HG02610 (cell line): ENCODE data around the gene DMAP1.

Source experiments
- ATAC-seq: cut with Tn5 transposase; IDR thresholded peaks from one replicate; pipeline ENCODE4 v1.9.1; 2021; ENCODE audit warnings: mild to moderate bottlenecking, moderate library complexity; ENCODE audit not compliant: unreplicated experiment

DMAP1 gene

GRCh38 chr1:44251989-44252671, 38.9 kb downstream of the DMAP1 start:
- ATAC-seq: no peak

GRCh38 chr1:44254392-44254910, 41.2 kb downstream of the DMAP1 start:
- ATAC-seq: no peak

GRCh38 chr1:44256762-44257554, 43.7 kb downstream of the DMAP1 start:
- ATAC-seq: no peak

GRCh38 chr1:44259090-44259489, 45.8 kb downstream of the DMAP1 start:
- no peak for ATAC-seq

- no peak for ATAC-seq
Observed at GRCh38 chr1:44260792-44261170, 47.5 kb downstream of the DMAP1 start.

- ATAC-seq: no peak
Observed at GRCh38 chr1:44261171-44261817, 48.0 kb downstream of the DMAP1 start.

- ATAC-seq: no peak
Observed at GRCh38 chr1:44261962-44262361, 48.7 kb downstream of the DMAP1 start.

GRCh38 chr1:44262414-44262813, 49.1 kb downstream of the DMAP1 start:
- no peak for ATAC-seq

GRCh38 chr1:44262816-44263567, 49.7 kb downstream of the DMAP1 start:
- ATAC-seq: no peak

- ATAC-seq: no peak
Observed at GRCh38 chr1:44263568-44264450, 50.5 kb downstream of the DMAP1 start.

GRCh38 chr1:44264451-44264771, 51.1 kb downstream of the DMAP1 start:
- ATAC-seq: no peak

GRCh38 chr1:44265656-44266358, 52.5 kb downstream of the DMAP1 start:
- ATAC-seq: no peak

GRCh38 chr1:44266400-44267344, 53.4 kb downstream of the DMAP1 start:
- ATAC-seq: no peak

GRCh38 chr1:44267438-44267837, 54.2 kb downstream of the DMAP1 start:
- no peak for ATAC-seq

- ATAC-seq: no peak
Observed at GRCh38 chr1:44268054-44268453, 54.8 kb downstream of the DMAP1 start.
